MCF 10A (cell line): ENCODE data around the gene MED12. TPM values are rescaled to one million over a fixed set of nuclear protein-coding genes. Genes with fewer than 3 reads are reported as not detected.

Source experiments
- BruUV-seq: library from RNA; stranded (reverse); fragments of 400-500 nt; replicated peaks from 2 replicates; lab custom pipeline; 2021; lab: Mats Ljungman, UMichigan
- CTCF ChIA-PET: fragments of 300-600 bp; sonication (Branson Sonifier 250); formaldehyde crosslinking; extraction: SDS; loops from one replicate; lab custom pipeline; 2021; ENCODE audit warnings: antibody characterized with exemption, inconsistent platforms; lab: Yijun Ruan, JAX
- POLR2A ChIA-PET: fragments of 300-600, 350-650 bp; sonication (Branson Sonifier 250); formaldehyde crosslinking; extraction: SDS; loops from one replicate; lab custom pipeline; 2020; ENCODE audit warnings: antibody characterized with exemption, inconsistent platforms; lab: Yijun Ruan, JAX
- DNase-seq: peaks from one replicate; pipeline ENCODE4 v3.0.0-alpha.2; 2018; ENCODE audit not compliant: unreplicated experiment
- H3K27ac Mint-ChIP-seq: one replicate; pipeline ENCODE4 v1.8.0; 2022; ENCODE audit warnings: mild to moderate bottlenecking, low read depth, mixed read lengths; ENCODE audit not compliant: unreplicated experiment
- H3K27me3 Mint-ChIP-seq: one replicate; pipeline ENCODE4 v1.8.0; 2022; ENCODE audit warnings: mixed read lengths; ENCODE audit not compliant: insufficient read depth, unreplicated experiment
- H3K36me3 Mint-ChIP-seq: one replicate; pipeline ENCODE4 v1.8.0; 2022; ENCODE audit warnings: mild to moderate bottlenecking, moderate library complexity, mixed read lengths; ENCODE audit not compliant: insufficient read depth, unreplicated experiment
- H3K4me1 Mint-ChIP-seq: one replicate; pipeline ENCODE4 v1.8.0; 2022; ENCODE audit warnings: mixed read lengths; ENCODE audit not compliant: insufficient read depth, unreplicated experiment
- H3K4me3 Mint-ChIP-seq: one replicate; pipeline ENCODE4 v1.8.0; 2022; ENCODE audit warnings: mild to moderate bottlenecking, moderate library complexity, mixed read lengths; ENCODE audit not compliant: unreplicated experiment
- H3K9me3 Mint-ChIP-seq: one replicate; pipeline ENCODE4 v1.8.0; 2022; ENCODE audit warnings: mixed read lengths; ENCODE audit not compliant: unreplicated experiment
- intact Hi-C: fragments of 100-400 bp; cut with micrococcal nuclease; formaldehyde crosslinking; loops from 2 replicates; pipeline ENCODE4 v1.14.1; 2022
- total RNA-seq: library from RNA; stranded (reverse); gene quantifications from 2 replicates; pipeline ENCODE4 v1.2.3, GENCODE V29; 2022
- TF ChIP-seq, protein P1 (sequence below): fragments of 200-600 bp; IDR thresholded peaks from one replicate; pipeline ENCODE4 v1.8.0; 2022; ENCODE audit warnings: antibody characterized with exemption, mild to moderate bottlenecking; ENCODE audit not compliant: unreplicated experiment

The MED12 gene
- total RNA-seq, 1 experiment from 2014 or later, result 36.6 TPM

DNA sequence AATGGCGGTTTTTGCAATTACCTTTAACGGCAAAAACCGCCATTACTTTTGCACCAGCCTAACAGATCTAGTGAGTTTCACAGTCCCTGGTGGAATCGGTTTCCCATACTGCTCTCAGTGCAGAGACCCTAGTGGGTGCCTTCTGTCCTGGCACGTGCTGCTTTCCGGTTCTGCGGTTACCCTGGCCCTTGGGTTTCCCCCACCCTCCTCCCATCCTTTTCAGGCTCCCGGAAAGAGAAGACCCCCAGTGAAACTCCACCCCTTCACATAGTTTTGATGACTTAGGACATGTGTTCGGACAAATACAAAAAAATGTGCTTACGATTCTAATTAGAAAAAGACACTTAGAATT is 63.1 kb downstream of the MED12 start:
- H3K4me3 Mint-ChIP-seq, result peak overlapping the region; percentile 83
- CTCF ChIA-PET, result interaction anchor here (0.6 to 7.3 kb wide), 6 partner anchors 13 to 623 kb away, joined by 3 to 68 read pairs (median 4); no protein-coding TSS in a partner anchor
- intact Hi-C loops, result loop anchor here (5.0 kb wide), 1 partner anchor 101 kb away; the partner anchor contains the start of gene NONO
- H3K4me1 Mint-ChIP-seq, result no peaks in the 10 kb centered on the region
- no peaks in the 10 kb centered on the region for H3K36me3 Mint-ChIP-seq
- peaks cover 13% of the 10 kb centered on the region for H3K27me3 Mint-ChIP-seq
- no peaks in the 10 kb centered on the region for H3K9me3 Mint-ChIP-seq
- no peak for DNase-seq
- H3K27ac Mint-ChIP-seq, result peak overlapping the region; percentile 97
- TF ChIP-seq, protein P1, sequence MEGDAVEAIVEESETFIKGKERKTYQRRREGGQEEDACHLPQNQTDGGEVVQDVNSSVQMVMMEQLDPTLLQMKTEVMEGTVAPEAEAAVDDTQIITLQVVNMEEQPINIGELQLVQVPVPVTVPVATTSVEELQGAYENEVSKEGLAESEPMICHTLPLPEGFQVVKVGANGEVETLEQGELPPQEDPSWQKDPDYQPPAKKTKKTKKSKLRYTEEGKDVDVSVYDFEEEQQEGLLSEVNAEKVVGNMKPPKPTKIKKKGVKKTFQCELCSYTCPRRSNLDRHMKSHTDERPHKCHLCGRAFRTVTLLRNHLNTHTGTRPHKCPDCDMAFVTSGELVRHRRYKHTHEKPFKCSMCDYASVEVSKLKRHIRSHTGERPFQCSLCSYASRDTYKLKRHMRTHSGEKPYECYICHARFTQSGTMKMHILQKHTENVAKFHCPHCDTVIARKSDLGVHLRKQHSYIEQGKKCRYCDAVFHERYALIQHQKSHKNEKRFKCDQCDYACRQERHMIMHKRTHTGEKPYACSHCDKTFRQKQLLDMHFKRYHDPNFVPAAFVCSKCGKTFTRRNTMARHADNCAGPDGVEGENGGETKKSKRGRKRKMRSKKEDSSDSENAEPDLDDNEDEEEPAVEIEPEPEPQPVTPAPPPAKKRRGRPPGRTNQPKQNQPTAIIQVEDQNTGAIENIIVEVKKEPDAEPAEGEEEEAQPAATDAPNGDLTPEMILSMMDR, result no peak
- POLR2A ChIA-PET, result interaction anchor here (0.8 to 2.9 kb wide), 6 partner anchors 73 to 210 kb away, joined by 4 to 32 read pairs (median 10); partner anchors contain the start of genes NONO, SNX12, TAF1 and ZMYM3
- BruUV-seq, result TSS peak; percentile 85

DNA sequence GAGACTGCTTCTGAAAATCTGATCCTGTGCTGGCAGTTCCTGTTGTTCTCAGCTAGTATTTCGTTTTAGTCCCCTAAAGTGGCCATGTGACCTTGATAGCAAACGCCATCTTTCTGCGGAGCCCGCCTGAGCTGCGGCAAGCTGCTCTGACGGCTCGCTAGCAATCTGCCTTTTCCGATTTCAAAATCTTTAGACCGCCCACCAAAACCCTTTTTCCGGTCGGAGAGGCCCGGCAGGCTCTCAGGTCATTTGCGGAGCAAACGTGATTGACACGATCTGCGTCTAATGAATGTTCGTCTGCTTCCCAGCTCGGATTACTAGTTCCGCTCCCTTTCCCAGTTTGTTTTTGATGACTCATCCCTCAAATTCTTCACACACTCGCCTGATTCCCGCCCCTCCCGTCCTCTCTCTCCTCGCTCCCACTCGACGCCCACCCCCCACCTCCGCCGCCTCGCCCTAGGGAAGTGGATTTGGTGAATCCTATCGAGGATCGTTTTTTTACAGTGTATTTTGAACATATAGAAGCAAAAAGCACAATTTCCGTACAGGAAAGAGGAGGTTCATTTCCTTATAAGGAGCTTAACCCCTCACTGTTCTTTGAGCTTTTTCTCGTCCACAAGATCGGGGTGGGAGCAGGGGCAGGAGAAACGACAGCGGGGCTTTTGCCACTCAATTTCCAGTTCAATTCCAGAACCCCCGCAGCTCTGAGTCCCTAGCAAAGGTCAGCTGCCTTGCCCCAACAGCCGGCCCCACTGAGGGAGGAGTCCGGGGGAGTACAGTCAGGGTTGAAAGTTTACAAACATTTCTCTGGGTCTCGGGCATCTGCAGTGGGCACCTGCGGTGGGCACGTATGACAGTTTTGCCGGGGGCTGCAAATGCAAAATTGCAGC is 63.8 kb downstream of the MED12 start:
- Mint-ChIP-seq H3K27ac (peak overlapping the region; percentile 97), H3K4me3 (peak overlapping the region; percentile 83), H3K4me1 (no peaks in the 10 kb centered on the region), H3K36me3 (no peaks in the 10 kb centered on the region), H3K27me3 (peaks cover 8% of the 10 kb centered on the region), H3K9me3 (no peaks in the 10 kb centered on the region)
- CTCF ChIA-PET, result interaction anchor here (0.6 to 7.3 kb wide), 8 partner anchors 10 to 740 kb away, joined by 3 to 68 read pairs (median 3); no protein-coding TSS in a partner anchor
- intact Hi-C loops, result loop anchor here (5.0 kb wide), 1 partner anchor 100 kb away; the partner anchor contains the start of gene NONO
- TSS peak; percentile 79 for BruUV-seq
- TF ChIP-seq, protein P1, result no peak
- POLR2A ChIA-PET, result interaction anchor here (0.7 to 2.9 kb wide), 9 partner anchors 9 to 385 kb away, joined by 3 to 32 read pairs (median 5); partner anchors contain the start of genes NONO, SNX12, TAF1 and ZMYM3
- peak; percentile 94 for DNase-seq

DNA sequence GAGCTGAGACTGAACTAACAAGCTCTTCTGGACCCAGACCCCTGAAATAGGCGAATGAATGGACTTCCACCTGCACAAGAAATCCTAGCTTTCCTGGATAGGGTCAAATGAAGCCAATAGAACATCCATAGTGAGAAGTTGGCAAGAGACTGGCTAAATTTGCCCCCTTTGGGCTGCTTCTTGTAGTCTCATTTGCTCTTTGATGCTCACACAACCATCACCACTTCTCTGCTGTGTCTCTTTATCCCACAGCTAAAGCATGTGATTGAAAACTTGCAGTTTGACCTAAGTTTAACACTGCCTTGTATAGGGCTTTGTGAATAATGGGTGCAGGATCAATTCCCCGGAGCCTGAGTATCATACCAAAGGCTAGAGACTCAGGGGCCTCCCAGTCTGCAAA is 64.5 kb downstream of the MED12 start:
- Mint-ChIP-seq H3K36me3 (no peaks in the 10 kb centered on the region), H3K27me3 (peaks cover under 1% of the 10 kb centered on the region), H3K4me3 (peak overlapping the region; percentile 83), H3K27ac (no peak overlapping the region), H3K9me3 (no peaks in the 10 kb centered on the region), H3K4me1 (no peaks in the 10 kb centered on the region)
- intact Hi-C loops, result loop anchor here (5.0 kb wide), 1 partner anchor 99 kb away; the partner anchor contains the start of gene NONO
- no peak for DNase-seq
- ChIA-PET POLR2A (interaction anchor here (0.9 to 2.9 kb wide), 6 partner anchors 8 to 183 kb away, joined by 4 to 32 read pairs (median 10); partner anchors contain the start of genes NONO, SNX12, TAF1 and ZMYM3), CTCF (interaction anchor here (0.6 to 7.3 kb wide), 6 partner anchors 9 to 740 kb away, joined by 3 to 68 read pairs (median 3); no protein-coding TSS in a partner anchor)
- no TSS peak for BruUV-seq
- TF ChIP-seq, protein P1, result no peak

DNA sequence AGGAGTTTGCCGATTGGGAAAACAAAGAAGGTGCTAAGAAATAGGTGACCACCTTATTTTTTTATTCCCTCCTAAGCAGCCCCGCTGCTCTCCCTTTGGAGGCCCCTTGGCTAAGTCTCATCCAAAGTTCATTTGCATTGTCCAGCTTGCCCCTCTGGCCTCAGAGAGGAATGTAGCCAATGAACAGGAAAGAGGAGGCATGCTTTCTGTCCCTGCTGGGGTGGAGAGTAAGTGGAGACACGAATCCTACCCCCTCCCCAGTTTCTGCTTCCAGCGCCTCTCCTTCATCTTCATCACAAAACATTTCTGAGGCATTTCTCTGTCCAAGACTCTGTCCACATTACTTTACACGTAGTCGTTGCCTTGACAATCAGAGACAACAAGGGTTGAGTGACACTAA is 64.9 kb downstream of the MED12 start:
- no peak for DNase-seq
- Mint-ChIP-seq H3K27me3 (no peaks in the 10 kb centered on the region), H3K4me1 (no peaks in the 10 kb centered on the region), H3K9me3 (no peaks in the 10 kb centered on the region), H3K27ac (no peak overlapping the region), H3K36me3 (no peaks in the 10 kb centered on the region), H3K4me3 (no peak overlapping the region)
- CTCF ChIA-PET, result interaction anchor here (0.6 to 7.3 kb wide), 3 partner anchors 23 to 213 kb away, joined by 3 to 68 read pairs (median 3); no protein-coding TSS in a partner anchor
- BruUV-seq, result no TSS peak
- POLR2A ChIA-PET, result interaction anchor here (1.7 to 2.9 kb wide), 2 partner anchors 71 to 100 kb away, joined by 14 to 32 read pairs; partner anchors contain the start of genes NONO and ZMYM3
- intact Hi-C loops, result loop anchor here (5.0 kb wide), 1 partner anchor 99 kb away; the partner anchor contains the start of gene NONO
- TF ChIP-seq, protein P1, result no peak
